OCI-LY1 (cell line): Measurements from ENCODE around the gene RFC1.

Source experiments
- EZH2 ChIP-seq: fragments of 200-600 bp; sonication (generic), shearing (Covaris generic); IDR thresholded peaks from 2 replicates; pipeline ENCODE4 v1.8.0; 2017; ENCODE audit warnings: borderline replicate concordance, mixed run types, mild to moderate bottlenecking, antibody characterized with exemption, low read length, moderate library complexity, mixed read lengths
- TF ChIP-seq, protein P1 (sequence below): fragments of 200-600 bp; sonication (generic), shearing (Covaris generic); IDR thresholded peaks from 2 replicates; pipeline ENCODE4 v1.5.1; 2017; ENCODE audit warnings: mild to moderate bottlenecking, antibody characterized with exemption, low read length, moderate library complexity, mixed read lengths

GRCh38 chr4:39274503-39274902 is 91.7 kb downstream of the RFC1 start:
- TF ChIP-seq, protein P1, sequence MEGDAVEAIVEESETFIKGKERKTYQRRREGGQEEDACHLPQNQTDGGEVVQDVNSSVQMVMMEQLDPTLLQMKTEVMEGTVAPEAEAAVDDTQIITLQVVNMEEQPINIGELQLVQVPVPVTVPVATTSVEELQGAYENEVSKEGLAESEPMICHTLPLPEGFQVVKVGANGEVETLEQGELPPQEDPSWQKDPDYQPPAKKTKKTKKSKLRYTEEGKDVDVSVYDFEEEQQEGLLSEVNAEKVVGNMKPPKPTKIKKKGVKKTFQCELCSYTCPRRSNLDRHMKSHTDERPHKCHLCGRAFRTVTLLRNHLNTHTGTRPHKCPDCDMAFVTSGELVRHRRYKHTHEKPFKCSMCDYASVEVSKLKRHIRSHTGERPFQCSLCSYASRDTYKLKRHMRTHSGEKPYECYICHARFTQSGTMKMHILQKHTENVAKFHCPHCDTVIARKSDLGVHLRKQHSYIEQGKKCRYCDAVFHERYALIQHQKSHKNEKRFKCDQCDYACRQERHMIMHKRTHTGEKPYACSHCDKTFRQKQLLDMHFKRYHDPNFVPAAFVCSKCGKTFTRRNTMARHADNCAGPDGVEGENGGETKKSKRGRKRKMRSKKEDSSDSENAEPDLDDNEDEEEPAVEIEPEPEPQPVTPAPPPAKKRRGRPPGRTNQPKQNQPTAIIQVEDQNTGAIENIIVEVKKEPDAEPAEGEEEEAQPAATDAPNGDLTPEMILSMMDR, result no peak
- no peak for TF ChIP-seq EZH2
